Mesothelial cell of epicardium (in vitro differentiated cells): ENCODE data around the gene TCEAL8. TPM values are rescaled to one million over a fixed set of nuclear protein-coding genes. Genes with fewer than 3 reads are reported as not detected.
"Not testable (repeated sequence)": the region's sequence is repeated elsewhere in the genome, so short reads cannot be mapped to it uniquely, and the experiment has no call there.

Experiments
- DNase-seq, 2 experiments: peaks; one replicate each; pipeline ENCODE4 v3.0.0; 2021; ENCODE audit warnings: low spot score in 2 of 2; ENCODE audit not compliant: unreplicated experiment in 2 of 2
- H3K27ac Mint-ChIP-seq: 2 replicates; pipeline ENCODE4 v1.8.0; 2021; ENCODE audit warnings: mixed read lengths
- H3K27me3 Mint-ChIP-seq: 2 replicates; pipeline ENCODE4 v1.8.0; 2021; ENCODE audit warnings: low read depth, mixed read lengths
- H3K36me3 Mint-ChIP-seq: 2 replicates; pipeline ENCODE4 v1.8.0; 2021; ENCODE audit warnings: mixed read lengths
- H3K4me1 Mint-ChIP-seq: 2 replicates; pipeline ENCODE4 v1.8.0; 2021; ENCODE audit warnings: mixed read lengths
- H3K4me3 Mint-ChIP-seq: 2 replicates; pipeline ENCODE4 v1.8.0; 2021; ENCODE audit warnings: mild to moderate bottlenecking, moderate library complexity, mixed read lengths
- H3K9me3 Mint-ChIP-seq: 2 replicates; pipeline ENCODE4 v1.8.0; 2021; ENCODE audit warnings: mixed read lengths
- CTCF ChIP-seq: fragments of 200-600 bp; sonication (generic); IDR thresholded peaks from one replicate; pipeline ENCODE4 v1.5.0; 2021; ENCODE audit warnings: antibody characterized with exemption; ENCODE audit not compliant: unreplicated experiment
- total RNA-seq: library from RNA; stranded (reverse); gene quantifications from 3 replicates; pipeline ENCODE4 v1.2.1, GENCODE V29; 2021

Gene TCEAL8
- total RNA-seq, 1 donor from 2014 or later: 71.0 TPM

DNA sequence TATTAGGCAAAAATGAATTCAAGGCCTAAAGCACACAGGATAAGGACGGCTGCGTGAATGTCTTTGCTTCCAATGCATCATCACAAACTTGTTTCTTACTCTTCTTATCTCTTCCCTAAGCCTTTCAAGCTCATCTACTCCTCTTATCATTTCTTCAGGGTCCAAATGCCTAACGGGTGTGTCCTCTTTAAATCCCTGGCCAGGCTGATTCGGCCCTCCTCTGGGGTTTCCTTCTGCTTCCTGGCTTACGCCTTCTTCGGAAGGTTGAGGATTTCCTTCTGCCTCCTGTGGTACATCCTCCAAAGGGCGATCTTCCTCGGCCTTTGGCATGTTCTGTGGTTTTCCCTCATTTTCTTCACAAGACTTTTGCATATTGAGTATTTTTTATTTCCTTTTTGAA is 1.3 kb downstream of the TCEAL8 start:
- peaks cover 16% of the 10 kb centered on the region for H3K9me3 Mint-ChIP-seq
- no peak for DNase-seq

DNA sequence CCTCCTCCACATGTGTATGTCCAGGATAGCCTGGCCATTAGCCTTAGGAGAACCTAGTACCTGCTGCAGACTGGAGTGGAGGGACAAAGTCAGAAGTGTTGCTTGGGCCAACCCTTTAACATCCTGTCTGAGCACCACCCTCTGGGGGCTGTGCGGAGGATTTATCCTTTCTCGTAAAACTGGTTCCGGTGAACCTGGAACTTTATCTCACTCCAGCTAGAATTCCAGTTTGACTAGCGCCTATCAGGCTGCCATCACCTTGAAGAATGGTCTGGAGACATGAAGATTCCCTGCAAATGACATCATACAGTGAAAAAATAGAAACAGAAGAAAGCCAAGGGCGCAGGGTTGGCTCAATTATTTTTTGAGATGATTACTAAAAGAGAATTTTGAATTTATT is 4.0 kb downstream of the TCEAL8 start:
- Mint-ChIP-seq H3K27ac (peak overlapping the region; percentile 78), H3K4me1 (peaks cover 31% of the 10 kb centered on the region), H3K27me3 (no peaks in the 10 kb centered on the region), H3K4me3 (no peak overlapping the region), H3K36me3 (peaks cover 3% of the 10 kb centered on the region), H3K9me3 (peaks cover 10% of the 10 kb centered on the region)
- no peak for DNase-seq
- TF ChIP-seq CTCF: no peak

More for the DNA sequence above, 1.3 kb downstream of the TCEAL8 start:
- Mint-ChIP-seq H3K27me3 (no peaks in the 10 kb centered on the region), H3K36me3 (peaks cover 3% of the 10 kb centered on the region), H3K4me3 (peak overlapping the region; percentile 89), H3K27ac (peak overlapping the region; percentile 97), H3K4me1 (peaks cover 31% of the 10 kb centered on the region)
- TF ChIP-seq CTCF: no peak

- no peaks in the 10 kb centered on the region for H3K27me3 Mint-ChIP-seq
- no peak for TF ChIP-seq CTCF
- H3K4me1 Mint-ChIP-seq: peaks cover 27% of the 10 kb centered on the region
- no peak for DNase-seq
- H3K4me3 Mint-ChIP-seq: no peak overlapping the region
- no peak overlapping the region for H3K27ac Mint-ChIP-seq
- peaks cover 12% of the 10 kb centered on the region for H3K9me3 Mint-ChIP-seq
- peaks cover 3% of the 10 kb centered on the region for H3K36me3 Mint-ChIP-seq
These were observed 5.2 kb downstream of the TCEAL8 start for GRCh38 chrX:103249805-103250204.

GRCh38 chrX:103248553-103248952 is 6.4 kb downstream of the TCEAL8 start:
- Mint-ChIP-seq H3K9me3 (peaks cover 9% of the 10 kb centered on the region), H3K4me1 (peaks cover 21% of the 10 kb centered on the region), H3K27me3 (no peaks in the 10 kb centered on the region), H3K27ac (no peak overlapping the region), H3K36me3 (peaks cover under 1% of the 10 kb centered on the region), H3K4me3 (no peak overlapping the region)
- DNase-seq: no peak
- peak; percentile 51 for TF ChIP-seq CTCF

GRCh38 chrX:103240155-103240554 is 14.8 kb downstream of the TCEAL8 start:
- H3K4me3 Mint-ChIP-seq: no peak overlapping the region
- H3K9me3 Mint-ChIP-seq: peaks cover 19% of the 10 kb centered on the region
- no peaks in the 10 kb centered on the region for H3K27me3 Mint-ChIP-seq
- H3K36me3 Mint-ChIP-seq: no peaks in the 10 kb centered on the region
- H3K4me1 Mint-ChIP-seq: no peaks in the 10 kb centered on the region
- TF ChIP-seq CTCF: no peak
- DNase-seq: no peak
- H3K27ac Mint-ChIP-seq: no peak overlapping the region

DNA sequence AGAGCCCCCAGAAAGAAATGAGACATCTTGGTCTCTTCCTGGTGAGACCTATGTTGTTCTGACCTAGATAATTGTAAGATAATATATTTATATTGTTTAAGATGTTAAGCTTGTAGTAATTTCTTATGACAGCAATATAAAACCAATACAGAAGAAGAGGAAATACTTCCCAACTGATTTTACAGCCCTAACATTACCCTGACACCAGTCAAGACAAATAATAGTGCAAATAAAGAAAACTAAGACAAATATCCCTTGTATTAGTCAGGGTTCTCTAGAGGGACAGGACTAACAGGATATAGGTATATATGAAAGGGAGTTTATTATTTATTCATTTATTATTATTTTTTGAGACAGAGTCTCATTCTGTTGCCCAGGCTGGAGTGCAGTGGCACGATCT is 18.7 kb downstream of the TCEAL8 start:
- DNase-seq: no peak
- no peaks in the 10 kb centered on the region for H3K27me3 Mint-ChIP-seq
- TF ChIP-seq CTCF: no peak
- no peak overlapping the region for H3K27ac Mint-ChIP-seq
- H3K9me3 Mint-ChIP-seq: peaks cover 20% of the 10 kb centered on the region
- H3K36me3 Mint-ChIP-seq: no peaks in the 10 kb centered on the region
- no peak overlapping the region for H3K4me3 Mint-ChIP-seq
- no peaks in the 10 kb centered on the region for H3K4me1 Mint-ChIP-seq

DNA sequence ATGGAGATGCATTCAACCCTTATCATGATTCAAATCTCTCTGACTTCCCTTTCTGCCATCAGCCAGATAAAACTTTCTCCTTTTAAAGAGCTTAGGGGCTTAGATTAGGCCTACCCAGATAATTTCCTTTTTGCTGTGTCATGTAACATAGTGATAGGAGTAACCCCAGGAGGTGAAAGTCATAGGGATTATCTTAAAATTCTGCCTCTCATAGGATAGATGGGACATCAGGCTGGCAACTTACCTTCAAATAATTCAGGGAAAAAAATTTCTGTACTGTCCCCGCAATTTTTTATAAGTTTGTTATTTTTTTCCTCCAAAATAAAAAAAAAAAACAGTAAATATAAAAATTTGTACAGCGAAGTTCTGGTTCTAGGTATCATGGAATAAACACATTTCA is 19.3 kb downstream of the TCEAL8 start:
- not testable (repeated sequence) for H3K36me3 Mint-ChIP-seq, H3K27ac Mint-ChIP-seq, H3K27me3 Mint-ChIP-seq, H3K4me3 Mint-ChIP-seq, DNase-seq, H3K4me1 Mint-ChIP-seq
- peaks cover 20% of the 10 kb centered on the region for H3K9me3 Mint-ChIP-seq
